ENCODE measurements around the gene XPO6.
A peak's percentile ranks its signal among the peaks of the same experiment; 100 is the strongest.

Gene XPO6

DNA sequence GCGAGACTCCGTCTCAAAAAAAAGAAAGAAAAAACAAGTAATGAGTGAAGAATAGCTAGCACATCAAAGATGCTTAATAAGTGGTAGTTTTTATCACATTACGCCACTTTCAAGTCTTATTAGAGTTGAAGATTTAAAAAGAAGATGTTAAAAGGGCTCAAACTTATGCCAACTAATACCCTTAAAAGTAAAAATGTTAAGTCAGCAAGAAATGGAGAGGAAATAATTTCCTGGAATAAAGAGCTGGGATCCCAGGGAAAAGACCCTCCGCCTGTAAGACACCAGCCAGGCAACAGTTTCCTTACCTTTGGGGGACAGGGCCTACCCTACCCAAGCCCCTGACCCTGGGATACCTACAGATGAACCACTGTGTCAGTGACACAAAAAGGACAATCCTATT lies 3.6 kb downstream of the XPO6 start:
- DNase-seq (ENCODE audit: low spot score) = no peak
- TF ChIP-seq, protein P1, sequence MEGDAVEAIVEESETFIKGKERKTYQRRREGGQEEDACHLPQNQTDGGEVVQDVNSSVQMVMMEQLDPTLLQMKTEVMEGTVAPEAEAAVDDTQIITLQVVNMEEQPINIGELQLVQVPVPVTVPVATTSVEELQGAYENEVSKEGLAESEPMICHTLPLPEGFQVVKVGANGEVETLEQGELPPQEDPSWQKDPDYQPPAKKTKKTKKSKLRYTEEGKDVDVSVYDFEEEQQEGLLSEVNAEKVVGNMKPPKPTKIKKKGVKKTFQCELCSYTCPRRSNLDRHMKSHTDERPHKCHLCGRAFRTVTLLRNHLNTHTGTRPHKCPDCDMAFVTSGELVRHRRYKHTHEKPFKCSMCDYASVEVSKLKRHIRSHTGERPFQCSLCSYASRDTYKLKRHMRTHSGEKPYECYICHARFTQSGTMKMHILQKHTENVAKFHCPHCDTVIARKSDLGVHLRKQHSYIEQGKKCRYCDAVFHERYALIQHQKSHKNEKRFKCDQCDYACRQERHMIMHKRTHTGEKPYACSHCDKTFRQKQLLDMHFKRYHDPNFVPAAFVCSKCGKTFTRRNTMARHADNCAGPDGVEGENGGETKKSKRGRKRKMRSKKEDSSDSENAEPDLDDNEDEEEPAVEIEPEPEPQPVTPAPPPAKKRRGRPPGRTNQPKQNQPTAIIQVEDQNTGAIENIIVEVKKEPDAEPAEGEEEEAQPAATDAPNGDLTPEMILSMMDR (IDR thresholded peaks at IDR 0.05; ENCODE audit: extremely low read depth, missing control alignments) = no peak

DNA sequence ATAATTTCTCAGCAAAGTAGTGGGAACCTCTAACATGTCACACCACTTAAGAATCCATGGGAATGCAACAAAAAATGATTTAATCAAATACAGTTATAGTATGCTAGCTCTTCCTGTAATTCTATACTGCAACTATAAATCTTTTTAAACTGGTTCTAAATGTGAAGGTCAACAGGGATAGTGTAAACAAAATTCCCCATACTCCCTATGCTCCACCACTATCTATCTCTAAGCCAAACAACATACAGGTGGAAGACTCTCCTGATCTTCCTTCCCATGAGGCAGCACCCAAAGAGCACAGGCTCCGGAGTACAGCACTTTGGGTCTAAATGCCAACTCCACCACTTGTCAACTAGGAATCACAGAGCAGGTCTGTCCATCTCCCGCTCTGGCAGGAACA lies 4.4 kb downstream of the XPO6 start:
- DNase-seq (ENCODE audit: low spot score) = no peak
- TF ChIP-seq, protein P1 (IDR thresholded peaks at IDR 0.05; ENCODE audit: extremely low read depth, missing control alignments) = no peak

DNA sequence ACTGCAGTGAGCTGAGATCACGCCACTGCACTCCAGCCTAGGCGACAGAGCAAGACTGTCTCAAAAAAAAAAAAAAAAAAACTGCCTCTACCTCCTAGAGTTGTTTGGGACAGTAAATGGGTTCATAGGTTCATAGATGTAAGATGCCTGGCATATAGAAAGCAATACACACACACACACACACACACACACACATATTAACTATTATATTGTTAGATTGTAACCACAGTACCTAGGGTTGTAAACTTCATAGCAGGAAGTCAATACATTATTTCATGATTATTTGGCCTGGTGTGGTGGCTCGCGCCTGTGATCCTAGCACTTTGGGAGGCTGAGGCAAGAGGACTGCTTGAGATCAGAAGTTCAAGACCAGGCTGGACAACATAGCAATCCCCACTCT lies 5.8 kb downstream of the XPO6 start:
- no peak for DNase-seq (ENCODE audit: low spot score)
- TF ChIP-seq, protein P1 (IDR thresholded peaks at IDR 0.05; ENCODE audit: extremely low read depth, missing control alignments) = no peak

GRCh38 chr16:28205117-28205899 lies 6.5 kb downstream of the XPO6 start:
- TF ChIP-seq, protein P1 (IDR thresholded peaks at IDR 0.05; ENCODE audit: extremely low read depth, missing control alignments) = no peak
- no peak for DNase-seq (ENCODE audit: low spot score)

DNA sequence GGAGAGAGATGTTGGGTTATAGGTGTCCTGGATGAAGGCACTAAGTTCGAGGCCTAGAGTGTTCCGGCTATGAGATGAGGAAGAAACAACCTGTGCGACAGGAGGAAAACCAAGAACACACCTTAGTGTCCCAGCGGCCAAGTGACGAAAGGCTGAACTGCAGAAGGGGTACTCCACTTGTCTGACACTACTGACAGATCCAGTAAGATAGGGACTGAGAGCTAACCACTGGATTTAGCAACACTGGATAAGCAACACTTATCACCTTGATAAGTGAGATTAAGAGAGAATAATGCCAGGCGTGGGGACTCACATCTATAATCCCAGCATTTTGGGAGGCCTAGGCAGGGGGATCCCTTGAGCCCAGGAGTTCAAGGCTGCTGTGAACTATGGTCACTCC lies 7.1 kb downstream of the XPO6 start:
- DNase-seq (ENCODE audit: low spot score) = no peak
- TF ChIP-seq, protein P1 (IDR thresholded peaks at IDR 0.05; ENCODE audit: extremely low read depth, missing control alignments) = no peak

DNA sequence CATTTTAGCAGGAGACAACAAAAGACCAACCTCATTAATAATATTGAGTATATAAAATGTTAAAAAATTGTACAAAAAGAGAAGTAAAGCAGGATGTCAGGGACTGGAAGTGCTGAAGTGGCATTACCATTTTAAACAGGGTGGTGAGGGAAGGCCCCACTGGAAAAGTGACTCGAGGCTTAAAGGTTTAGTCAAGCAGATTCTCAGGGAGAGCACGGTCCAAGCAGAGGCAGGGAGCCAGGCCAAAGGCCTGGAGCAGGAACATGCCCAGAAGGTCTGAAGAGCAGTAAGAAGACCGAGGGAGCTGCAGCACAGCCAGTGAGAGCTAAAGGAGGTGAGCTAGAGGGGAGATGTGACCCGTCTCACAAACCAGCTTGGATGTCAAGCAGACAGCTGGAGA lies 7.6 kb downstream of the XPO6 start:
- no peak for DNase-seq (ENCODE audit: low spot score)
- TF ChIP-seq, protein P1 (IDR thresholded peaks at IDR 0.05; ENCODE audit: extremely low read depth, missing control alignments) = no peak

- DNase-seq (ENCODE audit: low spot score) = peak; percentile 48
- TF ChIP-seq, protein P1 (IDR thresholded peaks at IDR 0.05; ENCODE audit: extremely low read depth, missing control alignments) = no peak
Observed at GRCh38 chr16:28202147-28202746, 9.5 kb downstream of the XPO6 start.

Measured in GM20000 (cell line).